NT2/D1 (cell line): ENCODE measurements around the gene XYLT1.

ENCODE experiments used
- DNase-seq: peaks from one replicate; pipeline ENCODE4 v3.0.0-alpha.2; 2011; ENCODE audit warnings: low read depth, low spot score
- H3K27me3 ChIP-seq: 2 replicates; pipeline ENCODE4 v1.6.0; 2011; ENCODE audit warnings: mild to moderate bottlenecking; ENCODE audit not compliant: insufficient read length, insufficient read depth
- H3K36me3 ChIP-seq: 2 replicates; pipeline ENCODE4 v1.6.1; 2011; ENCODE audit warnings: mild to moderate bottlenecking, low read length, mixed read lengths; ENCODE audit not compliant: insufficient read depth, insufficient read length
- H3K4me1 ChIP-seq: 2 replicates; pipeline ENCODE4 v1.5.1; 2011; ENCODE audit not compliant: insufficient read depth, insufficient read length
- H3K4me3 ChIP-seq: 2 replicates; pipeline ENCODE4 v1.5.1; 2011; ENCODE audit warnings: low read depth; ENCODE audit not compliant: insufficient read length
- H3K9ac ChIP-seq: 2 replicates; pipeline ENCODE4 v1.6.0; 2011; ENCODE audit warnings: low read depth; ENCODE audit not compliant: insufficient read length
- H3K9me3 ChIP-seq: 2 replicates; pipeline ENCODE4 v1.5.1; 2011; ENCODE audit warnings: mild to moderate bottlenecking, low read length; ENCODE audit not compliant: insufficient read depth
- SUZ12 ChIP-seq: IDR thresholded peaks from 2 replicates; pipeline ENCODE4 v1.6.1; 2011; ENCODE audit not compliant: insufficient read length, insufficient read depth; ENCODE audit errors: extremely low read depth
- YY1 ChIP-seq: IDR thresholded peaks from 2 replicates; pipeline ENCODE4 v1.6.1; 2011; ENCODE audit not compliant: insufficient read length, insufficient read depth
- ZNF274 ChIP-seq: IDR thresholded peaks from 2 replicates; pipeline ENCODE4 v1.6.1; 2011; ENCODE audit warnings: mild to moderate bottlenecking, low read depth, low read length

XYLT1 gene

DNA sequence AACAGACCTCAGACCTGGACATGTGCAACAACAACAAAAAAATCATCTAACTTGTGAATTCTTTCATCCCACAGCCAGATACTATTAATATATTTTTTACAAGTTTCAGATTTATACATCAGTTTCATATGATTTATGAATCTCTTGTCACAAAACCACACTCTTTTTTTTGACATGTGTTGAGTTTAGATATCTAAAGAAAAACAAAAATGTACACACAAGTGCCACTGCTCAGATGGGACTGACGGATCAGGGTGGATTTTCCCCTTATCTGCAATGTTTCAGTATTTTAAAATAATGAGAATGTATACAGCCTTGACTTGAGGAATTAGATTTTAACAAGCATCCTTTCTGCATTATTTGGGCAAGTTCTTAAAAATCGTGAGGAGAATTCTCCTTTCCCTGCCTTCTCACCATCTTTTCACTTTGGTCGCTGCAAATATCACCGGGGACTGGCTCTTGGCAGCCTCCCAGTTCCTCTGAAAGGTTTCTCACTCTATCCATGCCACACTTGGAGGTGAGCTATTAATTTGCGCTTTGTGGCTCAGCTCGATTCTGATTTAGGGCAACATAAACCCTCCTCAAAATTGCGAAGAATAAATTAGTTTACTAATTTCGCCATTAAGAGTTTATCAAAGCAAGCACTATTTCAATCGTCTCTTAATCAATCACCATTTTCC lies 225.7 kb downstream of the XYLT1 start:
- no peak overlapping the region for H3K9ac ChIP-seq
- TF ChIP-seq ZNF274 (no peak), SUZ12 (no peak), YY1 (no peak)
- no peak overlapping the region for H3K4me3 ChIP-seq
- H3K4me1 ChIP-seq: no peaks in the 10 kb centered on the region
- H3K27me3 ChIP-seq: no peaks in the 10 kb centered on the region
- no peaks in the 10 kb centered on the region for H3K9me3 ChIP-seq
- no peaks in the 10 kb centered on the region for H3K36me3 ChIP-seq
- DNase-seq: no peak

DNA sequence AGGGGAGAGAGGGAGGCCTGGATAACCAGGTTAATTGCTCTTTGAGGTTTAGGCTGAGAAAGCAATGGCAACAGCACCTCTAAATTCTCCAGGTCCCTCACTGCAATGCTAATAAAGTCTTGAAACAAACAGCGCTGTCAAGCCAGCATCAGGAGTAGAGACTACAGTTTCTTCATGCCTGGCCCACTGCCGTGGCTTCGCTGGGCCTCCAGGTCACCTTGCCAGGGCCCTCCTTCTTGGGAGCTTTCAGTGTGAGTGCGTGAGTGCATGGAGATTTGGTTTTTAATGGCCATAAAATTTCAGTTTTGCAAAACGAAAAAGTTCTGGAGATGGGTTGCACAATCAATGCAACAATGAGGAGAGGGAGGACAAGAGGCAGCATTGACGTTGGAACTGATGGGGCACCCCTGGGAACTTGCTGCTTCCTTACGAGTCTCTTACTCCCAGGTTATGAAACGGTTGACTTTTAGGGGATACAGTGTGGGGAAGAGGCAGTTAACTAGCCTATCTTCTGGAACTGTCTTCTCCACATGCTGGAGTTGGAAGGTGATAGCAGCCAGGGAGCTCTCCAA lies 229.4 kb downstream of the XYLT1 start:
- Histone ChIP-seq H3K9ac (no peak overlapping the region), H3K9me3 (no peaks in the 10 kb centered on the region), H3K4me1 (no peaks in the 10 kb centered on the region), H3K27me3 (no peaks in the 10 kb centered on the region), H3K36me3 (no peaks in the 10 kb centered on the region), H3K4me3 (no peak overlapping the region)
- DNase-seq: no peak
- TF ChIP-seq ZNF274 (no peak), SUZ12 (no peak), YY1 (no peak)

DNA sequence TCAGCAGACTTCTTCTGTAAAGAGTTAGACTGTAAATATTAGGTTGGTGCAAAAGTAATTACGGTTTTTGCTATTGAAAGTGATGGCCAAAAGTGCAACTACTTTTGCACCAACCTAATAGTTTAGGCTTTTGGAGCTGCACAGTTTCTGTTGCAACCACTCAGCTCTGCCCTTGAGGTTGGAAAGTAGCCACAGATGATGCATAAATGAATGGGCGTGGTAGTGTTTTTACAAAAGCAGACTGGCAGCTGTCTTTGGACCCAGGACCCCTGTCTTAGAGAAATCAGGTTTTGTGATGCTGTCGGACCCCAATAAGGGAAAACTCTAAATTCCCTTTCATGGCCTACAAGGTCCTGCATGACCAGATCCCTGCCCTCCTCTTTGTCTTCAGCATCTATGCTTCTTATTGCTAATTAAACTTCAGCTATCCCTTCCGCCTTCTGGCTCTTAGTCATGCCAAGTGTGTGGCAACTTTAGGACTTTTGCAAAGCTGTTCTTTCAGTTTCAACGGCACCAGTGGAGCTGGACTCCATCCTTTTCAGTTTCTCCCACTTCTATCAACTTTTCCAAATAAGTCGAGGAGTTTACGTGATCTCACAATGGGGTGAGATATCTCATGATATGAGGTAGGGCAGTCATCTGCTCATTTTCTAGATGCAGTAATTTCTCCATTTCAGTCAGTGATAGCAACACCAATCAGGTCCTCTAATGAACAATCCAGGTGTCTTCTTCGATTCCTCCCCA lies 232.3 kb downstream of the XYLT1 start:
- Histone ChIP-seq H3K9ac (no peak overlapping the region), H3K36me3 (peaks cover 2% of the 10 kb centered on the region), H3K9me3 (no peaks in the 10 kb centered on the region), H3K27me3 (no peaks in the 10 kb centered on the region), H3K4me1 (no peaks in the 10 kb centered on the region), H3K4me3 (no peak overlapping the region)
- TF ChIP-seq ZNF274 (no peak), YY1 (no peak), SUZ12 (no peak)
- DNase-seq: no peak

DNA sequence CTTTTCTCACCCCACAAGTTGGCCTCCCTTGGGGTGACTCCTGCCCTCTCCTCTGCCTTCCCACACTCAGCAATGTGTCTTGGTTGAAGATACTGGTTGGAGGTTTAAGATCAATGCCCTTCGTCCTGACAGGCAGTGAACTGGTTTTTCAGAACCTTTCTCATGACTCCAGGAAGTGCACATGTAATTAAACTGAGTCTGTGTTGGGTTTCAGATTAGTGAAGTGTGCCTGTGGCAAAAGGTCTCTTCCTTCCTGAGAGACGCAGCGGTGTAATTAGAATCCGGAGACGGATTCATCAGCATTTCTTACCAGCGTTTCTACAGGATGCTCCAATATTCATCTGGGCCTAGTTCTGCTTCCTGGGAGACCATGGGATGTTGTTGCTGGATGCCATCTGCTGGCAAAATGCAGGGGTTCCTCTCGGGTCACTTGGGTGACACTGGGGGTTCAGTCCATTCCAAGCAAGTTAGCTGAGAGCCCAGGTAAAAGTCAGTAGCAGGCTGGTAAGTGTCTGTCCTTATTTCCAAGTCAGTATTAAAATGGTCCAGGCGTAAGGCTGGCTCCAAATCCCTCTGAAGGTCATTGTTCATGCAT lies 233.3 kb downstream of the XYLT1 start:
- TF ChIP-seq YY1 (no peak), SUZ12 (no peak), ZNF274 (no peak)
- H3K36me3 ChIP-seq: peaks cover 2% of the 10 kb centered on the region
- H3K4me1 ChIP-seq: no peaks in the 10 kb centered on the region
- H3K27me3 ChIP-seq: no peaks in the 10 kb centered on the region
- H3K4me3 ChIP-seq: no peak overlapping the region
- no peaks in the 10 kb centered on the region for H3K9me3 ChIP-seq
- DNase-seq: no peak
- H3K9ac ChIP-seq: no peak overlapping the region

DNA sequence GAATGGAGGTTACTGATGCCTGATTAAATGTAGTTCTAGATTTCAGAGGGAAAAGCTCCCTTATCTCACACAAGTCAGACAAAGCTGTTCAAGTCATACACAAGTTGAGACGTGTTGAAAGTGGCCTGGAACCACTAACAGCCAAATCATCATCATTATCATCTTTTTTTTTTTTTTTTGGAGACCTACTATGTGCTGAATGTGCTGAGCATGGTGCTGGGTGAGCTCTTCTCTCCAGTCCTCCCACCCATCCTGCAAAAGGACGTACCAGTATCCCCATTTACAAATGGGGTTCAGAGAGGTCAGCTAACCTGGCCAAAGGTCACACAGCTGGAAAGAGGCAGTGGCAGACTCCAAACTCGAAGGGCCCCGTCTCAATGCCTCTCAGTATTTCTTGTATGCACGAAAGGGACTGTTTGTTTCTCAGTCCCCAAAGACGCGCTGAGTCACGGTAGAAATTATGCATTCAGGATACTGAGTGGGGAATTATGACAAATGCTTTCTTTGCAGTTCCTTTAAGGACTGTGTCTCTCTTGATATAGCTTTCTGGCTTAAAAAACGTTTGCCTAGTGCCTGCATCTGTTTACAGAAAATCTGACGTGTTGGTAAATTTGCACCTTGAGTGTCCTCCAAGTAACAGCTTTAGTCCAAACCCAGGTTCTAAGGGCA lies 235.5 kb downstream of the XYLT1 start:
- H3K4me1 ChIP-seq: no peaks in the 10 kb centered on the region

DNA sequence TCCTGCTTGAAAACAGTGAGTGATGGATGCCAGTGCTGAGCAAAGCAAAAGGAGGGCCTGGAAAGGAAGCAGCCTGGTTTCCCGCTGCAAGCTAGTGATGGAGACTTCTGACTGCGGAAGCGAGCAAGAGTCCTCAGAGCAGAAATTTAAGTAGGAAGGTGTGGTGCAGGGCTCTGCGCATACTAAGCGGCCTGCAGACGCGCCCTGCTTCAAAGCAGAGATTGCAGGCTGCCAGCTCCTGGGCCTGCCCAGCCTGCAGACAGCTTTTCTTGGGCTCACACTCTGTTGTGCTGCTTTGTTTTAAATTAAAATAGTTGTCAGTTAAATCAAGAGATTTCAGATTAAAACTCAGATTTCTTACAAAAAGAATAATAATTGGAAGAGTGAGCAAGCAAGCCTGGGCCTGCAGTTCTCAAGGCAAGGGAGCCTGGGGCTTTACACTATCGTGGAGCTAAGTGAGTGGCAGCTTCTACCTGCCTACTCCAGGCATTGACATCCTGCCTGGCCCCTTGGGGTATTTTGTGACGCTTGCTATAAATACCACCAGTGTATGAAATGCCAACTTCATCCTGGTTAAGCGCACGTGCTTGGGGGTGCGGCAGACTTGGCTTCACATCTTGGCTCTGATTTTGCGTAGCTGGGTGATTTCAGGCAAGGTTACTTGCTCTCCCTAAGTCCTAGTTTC lies 237.3 kb downstream of the XYLT1 start:
- Histone ChIP-seq H3K36me3 (peaks cover 2% of the 10 kb centered on the region), H3K9ac (no peak overlapping the region), H3K4me3 (no peak overlapping the region), H3K4me1 (no peaks in the 10 kb centered on the region), H3K9me3 (no peaks in the 10 kb centered on the region), H3K27me3 (no peaks in the 10 kb centered on the region)
- DNase-seq: no peak
- TF ChIP-seq YY1 (no peak), SUZ12 (no peak), ZNF274 (no peak)

More for the DNA sequence above, 235.5 kb downstream of the XYLT1 start:
- peaks cover 2% of the 10 kb centered on the region for H3K36me3 ChIP-seq
- H3K9me3 ChIP-seq: no peaks in the 10 kb centered on the region
- no peak overlapping the region for H3K4me3 ChIP-seq
- H3K9ac ChIP-seq: no peak overlapping the region
- no peak for TF ChIP-seq YY1
- no peak for TF ChIP-seq SUZ12
- TF ChIP-seq ZNF274: no peak
- no peak for DNase-seq
- no peaks in the 10 kb centered on the region for H3K27me3 ChIP-seq
